ENCODE data around the gene GPRIN1. TPM values are rescaled to one million over a fixed set of nuclear protein-coding genes. Genes with fewer than 3 reads are reported as not detected.

Gene GPRIN1
- total and polyA plus RNA-seq, 2 donors (not counting 1 experiment from before 2014, with no cell fraction given) = 1.9 to 6.3 TPM

GRCh38 chr5:176578391-176578808 is 31.6 kb downstream of the GPRIN1 start:
- DNase-seq (ENCODE audit: low read depth in 2 of 2) = peak; percentile 26 to 36

DNA sequence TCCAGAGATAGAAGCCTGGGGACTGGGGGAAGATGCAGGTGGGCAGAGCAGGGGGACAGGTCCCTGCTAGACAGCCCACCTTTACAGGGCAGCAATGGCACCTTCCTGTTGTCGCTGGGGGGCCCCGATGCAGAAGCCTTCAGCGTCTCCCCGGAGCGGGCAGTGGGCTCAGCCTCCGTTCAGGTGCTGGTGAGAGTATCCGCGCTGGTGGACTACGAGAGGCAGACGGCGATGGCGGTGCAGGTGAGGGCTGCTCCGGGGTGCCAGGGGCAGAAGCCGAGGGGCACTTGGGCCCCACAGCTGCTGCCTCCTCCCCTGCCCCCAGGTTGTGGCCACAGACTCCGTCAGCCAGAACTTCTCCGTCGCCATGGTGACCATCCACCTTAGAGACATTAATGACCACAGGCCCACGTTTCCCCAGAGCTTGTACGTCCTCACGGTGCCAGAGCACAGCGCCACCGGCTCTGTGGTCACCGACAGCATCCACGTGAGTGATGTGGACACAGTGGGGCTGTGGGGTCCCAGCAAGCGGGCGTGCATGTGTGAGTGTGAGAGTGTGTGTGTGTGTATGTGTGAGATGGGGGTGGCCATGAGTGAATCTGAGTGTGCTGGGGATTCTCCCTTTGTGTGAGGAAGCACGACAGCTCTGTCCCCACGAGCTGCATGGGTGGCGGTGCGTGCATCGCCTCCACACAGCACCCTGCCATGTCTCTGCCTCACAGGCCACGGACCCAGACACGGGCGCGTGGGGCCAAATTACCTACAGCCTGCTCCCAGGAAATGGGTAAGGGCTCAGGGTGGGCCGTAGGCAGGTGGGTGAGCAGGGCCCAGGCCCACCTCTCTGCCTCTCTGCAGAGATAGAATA is 32.4 kb downstream of the GPRIN1 start:
- Histone ChIP-seq H3K27ac (ENCODE audit: insufficient read depth, low read length) (no peak overlapping the region), H3K79me2 (ENCODE audit: control insufficient read depth, insufficient read depth, low read length) (no peaks in the 10 kb centered on the region), H4K20me1 (ENCODE audit: control insufficient read depth, extremely low read depth, insufficient read depth, low read length) (no peaks in the 10 kb centered on the region), H3K36me3 (ENCODE audit: control insufficient read depth, insufficient read depth, low read length) (no peaks in the 10 kb centered on the region), H3K4me2 (ENCODE audit: extremely low read depth, insufficient read depth, low read length) (no peak overlapping the region), H3K4me1 (ENCODE audit: control insufficient read depth, extremely low read depth, insufficient read depth, low read length) (no peaks in the 10 kb centered on the region), H3K4me3 (replicated peaks in 1 of 4; ENCODE audit: control extremely low read depth in 1 of 4, insufficient read depth in 1 of 4, low read depth in 3 of 4, low read length in 4 of 4) (no peak overlapping the region), H3K27me3 (ENCODE audit: control insufficient read depth, insufficient read depth, low read length) (no peaks in the 10 kb centered on the region), H3K9ac (ENCODE audit: insufficient read depth, low read length) (no peak overlapping the region), H2AFZ (ENCODE audit: low read length) (no peak overlapping the region), H3K9me3 (ENCODE audit: control insufficient read depth, insufficient read depth, low read depth, low read length) (no peaks in the 10 kb centered on the region)
- TF ChIP-seq, protein P1, sequence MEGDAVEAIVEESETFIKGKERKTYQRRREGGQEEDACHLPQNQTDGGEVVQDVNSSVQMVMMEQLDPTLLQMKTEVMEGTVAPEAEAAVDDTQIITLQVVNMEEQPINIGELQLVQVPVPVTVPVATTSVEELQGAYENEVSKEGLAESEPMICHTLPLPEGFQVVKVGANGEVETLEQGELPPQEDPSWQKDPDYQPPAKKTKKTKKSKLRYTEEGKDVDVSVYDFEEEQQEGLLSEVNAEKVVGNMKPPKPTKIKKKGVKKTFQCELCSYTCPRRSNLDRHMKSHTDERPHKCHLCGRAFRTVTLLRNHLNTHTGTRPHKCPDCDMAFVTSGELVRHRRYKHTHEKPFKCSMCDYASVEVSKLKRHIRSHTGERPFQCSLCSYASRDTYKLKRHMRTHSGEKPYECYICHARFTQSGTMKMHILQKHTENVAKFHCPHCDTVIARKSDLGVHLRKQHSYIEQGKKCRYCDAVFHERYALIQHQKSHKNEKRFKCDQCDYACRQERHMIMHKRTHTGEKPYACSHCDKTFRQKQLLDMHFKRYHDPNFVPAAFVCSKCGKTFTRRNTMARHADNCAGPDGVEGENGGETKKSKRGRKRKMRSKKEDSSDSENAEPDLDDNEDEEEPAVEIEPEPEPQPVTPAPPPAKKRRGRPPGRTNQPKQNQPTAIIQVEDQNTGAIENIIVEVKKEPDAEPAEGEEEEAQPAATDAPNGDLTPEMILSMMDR (conservative IDR thresholded peaks at IDR 0.05 in 1 of 2, IDR thresholded peaks at IDR 0.05 in 1 of 2; ENCODE audit: low read depth in 1 of 2, low read length in 2 of 2) = no peak
- no peak for TF ChIP-seq EZH2 (IDR thresholded peaks at IDR 0.05; ENCODE audit: low read length, missing control alignments)
- no peak for DNase-seq (ENCODE audit: low read depth in 2 of 2)

More at GRCh38 chr5:176578391-176578808, 31.6 kb downstream of the GPRIN1 start:
- Histone ChIP-seq H4K20me1 (ENCODE audit: control insufficient read depth, extremely low read depth, insufficient read depth, low read length) (no peaks in the 10 kb centered on the region), H3K27me3 (ENCODE audit: control insufficient read depth, insufficient read depth, low read length) (no peaks in the 10 kb centered on the region), H3K4me3 (replicated peaks in 1 of 4; ENCODE audit: control extremely low read depth in 1 of 4, insufficient read depth in 1 of 4, low read depth in 3 of 4, low read length in 4 of 4) (no peak overlapping the region), H3K4me2 (ENCODE audit: extremely low read depth, insufficient read depth, low read length) (no peak overlapping the region), H2AFZ (ENCODE audit: low read length) (no peak overlapping the region), H3K4me1 (ENCODE audit: control insufficient read depth, extremely low read depth, insufficient read depth, low read length) (no peaks in the 10 kb centered on the region), H3K79me2 (ENCODE audit: control insufficient read depth, insufficient read depth, low read length) (no peaks in the 10 kb centered on the region), H3K36me3 (ENCODE audit: control insufficient read depth, insufficient read depth, low read length) (no peaks in the 10 kb centered on the region), H3K27ac (ENCODE audit: insufficient read depth, low read length) (no peak overlapping the region), H3K9me3 (ENCODE audit: control insufficient read depth, insufficient read depth, low read depth, low read length) (no peaks in the 10 kb centered on the region), H3K9ac (ENCODE audit: insufficient read depth, low read length) (no peak overlapping the region)
- TF ChIP-seq EZH2 (IDR thresholded peaks at IDR 0.05; ENCODE audit: low read length, missing control alignments) = no peak
- TF ChIP-seq, protein P1 (conservative IDR thresholded peaks at IDR 0.05 in 1 of 2, IDR thresholded peaks at IDR 0.05 in 1 of 2; ENCODE audit: low read depth in 1 of 2, low read length in 2 of 2) = peak; percentile 23 to 50

DNA sequence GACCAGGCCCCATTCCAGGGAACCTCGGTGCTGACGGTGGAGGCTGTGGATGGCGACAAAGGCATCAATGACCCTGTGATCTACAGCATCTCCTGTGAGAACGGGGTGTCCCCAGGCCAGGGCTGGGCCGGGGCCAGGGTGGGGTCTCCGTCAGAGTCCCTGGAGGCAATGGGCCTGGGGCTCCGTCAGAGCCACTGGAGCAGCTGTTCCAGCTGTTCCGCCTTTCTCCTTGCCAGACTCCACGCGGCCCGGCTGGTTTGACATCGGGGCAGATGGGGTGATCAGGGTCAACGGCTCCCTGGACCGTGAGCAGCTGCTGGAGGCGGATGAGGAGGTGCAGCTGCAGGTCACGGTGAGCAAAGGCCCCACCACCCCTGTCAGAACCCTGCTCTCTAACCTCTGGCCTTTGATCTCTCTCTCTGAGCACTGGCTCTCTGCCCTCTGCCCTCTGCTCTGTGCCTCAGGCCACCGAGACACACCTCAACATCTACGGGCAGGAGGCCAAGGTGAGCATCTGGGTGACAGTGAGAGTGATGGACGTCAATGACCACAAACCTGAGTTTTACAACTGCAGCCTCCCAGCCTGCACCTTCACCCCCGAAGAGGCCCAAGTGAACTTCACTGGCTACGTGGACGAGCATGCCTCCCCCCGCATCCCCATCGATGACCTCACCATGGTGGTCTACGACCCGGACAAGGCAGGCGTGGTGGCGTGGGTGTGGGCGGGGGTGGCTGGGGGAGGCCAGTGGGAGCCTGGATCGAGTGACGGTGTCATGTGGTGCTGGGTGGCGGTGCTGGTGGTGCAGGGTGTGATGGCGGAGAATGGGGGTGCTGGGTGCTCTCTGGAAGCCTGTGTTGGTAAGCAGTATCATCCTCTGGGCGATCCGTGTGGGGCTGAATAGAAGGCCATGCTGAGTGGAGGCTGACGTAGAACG is 34.2 kb downstream of the GPRIN1 start:
- H3K27me3 ChIP-seq (ENCODE audit: control insufficient read depth, insufficient read depth, low read length) = no peaks in the 10 kb centered on the region
- H3K4me2 ChIP-seq (ENCODE audit: extremely low read depth, insufficient read depth, low read length) = no peak overlapping the region
- no peak overlapping the region for H2AFZ ChIP-seq (ENCODE audit: low read length)
- H4K20me1 ChIP-seq (ENCODE audit: control insufficient read depth, extremely low read depth, insufficient read depth, low read length) = no peaks in the 10 kb centered on the region
- no peak overlapping the region for H3K9ac ChIP-seq (ENCODE audit: insufficient read depth, low read length)
- no peaks in the 10 kb centered on the region for H3K36me3 ChIP-seq (ENCODE audit: control insufficient read depth, insufficient read depth, low read length)
- no peak overlapping the region for H3K4me3 ChIP-seq (replicated peaks in 1 of 4; ENCODE audit: control extremely low read depth in 1 of 4, insufficient read depth in 1 of 4, low read depth in 3 of 4, low read length in 4 of 4)
- no peak for TF ChIP-seq EZH2 (IDR thresholded peaks at IDR 0.05; ENCODE audit: low read length, missing control alignments)
- TF ChIP-seq, protein P1 (conservative IDR thresholded peaks at IDR 0.05 in 1 of 2, IDR thresholded peaks at IDR 0.05 in 1 of 2; ENCODE audit: low read depth in 1 of 2, low read length in 2 of 2) = no peak
- H3K9me3 ChIP-seq (ENCODE audit: control insufficient read depth, insufficient read depth, low read depth, low read length) = no peaks in the 10 kb centered on the region
- no peak overlapping the region for H3K27ac ChIP-seq (ENCODE audit: insufficient read depth, low read length)
- H3K79me2 ChIP-seq (ENCODE audit: control insufficient read depth, insufficient read depth, low read length) = no peaks in the 10 kb centered on the region
- DNase-seq (ENCODE audit: low read depth in 2 of 2) = no peak
- H3K4me1 ChIP-seq (ENCODE audit: control insufficient read depth, extremely low read depth, insufficient read depth, low read length) = no peaks in the 10 kb centered on the region

Measured in fibroblast of lung (primary cell).